Measurements from ENCODE around the gene RORC. TPM values are rescaled to one million over a fixed set of nuclear protein-coding genes. Genes with fewer than 3 reads are reported as not detected.

Gene RORC
- total RNA-seq, 1 donor from 2014 or later, result not detected

DNA sequence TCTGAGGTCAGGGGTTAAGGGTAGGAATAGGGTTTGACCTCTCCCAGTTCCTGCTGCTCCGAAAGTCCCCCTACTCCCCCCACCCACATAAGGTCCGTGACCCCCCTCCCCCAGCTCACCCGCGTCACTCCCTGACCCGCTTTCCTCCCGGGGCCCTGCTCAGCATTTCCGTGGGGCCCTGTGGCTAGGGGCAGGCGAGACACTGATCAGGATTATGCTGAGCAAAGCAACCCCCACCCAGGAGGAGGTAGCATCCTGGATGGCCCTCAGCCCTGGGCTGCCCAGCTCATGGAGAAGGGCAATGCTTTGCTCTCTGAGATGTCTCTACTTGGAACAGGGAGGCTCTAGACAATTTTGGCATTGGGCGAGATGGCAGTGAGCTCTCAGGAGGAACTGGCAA, 3.7 kb downstream of the RORC start:
- Mint-ChIP-seq H3K9me3 (ENCODE audit: low read depth) (no peaks in the 10 kb centered on the region), H3K27me3 (ENCODE audit: low read depth) (peaks cover 12% of the 10 kb centered on the region), H3K27ac (ENCODE audit: unreplicated experiment) (no peak overlapping the region), H3K4me1 (ENCODE audit: low read depth) (peaks cover 10% of the 10 kb centered on the region), H3K4me3 (ENCODE audit: unreplicated experiment) (no peak overlapping the region), H3K36me3 (ENCODE audit: low read depth) (no peaks in the 10 kb centered on the region)
- DNase-seq (ENCODE audit: low spot score), result no peak
- TF ChIP-seq, protein P1, sequence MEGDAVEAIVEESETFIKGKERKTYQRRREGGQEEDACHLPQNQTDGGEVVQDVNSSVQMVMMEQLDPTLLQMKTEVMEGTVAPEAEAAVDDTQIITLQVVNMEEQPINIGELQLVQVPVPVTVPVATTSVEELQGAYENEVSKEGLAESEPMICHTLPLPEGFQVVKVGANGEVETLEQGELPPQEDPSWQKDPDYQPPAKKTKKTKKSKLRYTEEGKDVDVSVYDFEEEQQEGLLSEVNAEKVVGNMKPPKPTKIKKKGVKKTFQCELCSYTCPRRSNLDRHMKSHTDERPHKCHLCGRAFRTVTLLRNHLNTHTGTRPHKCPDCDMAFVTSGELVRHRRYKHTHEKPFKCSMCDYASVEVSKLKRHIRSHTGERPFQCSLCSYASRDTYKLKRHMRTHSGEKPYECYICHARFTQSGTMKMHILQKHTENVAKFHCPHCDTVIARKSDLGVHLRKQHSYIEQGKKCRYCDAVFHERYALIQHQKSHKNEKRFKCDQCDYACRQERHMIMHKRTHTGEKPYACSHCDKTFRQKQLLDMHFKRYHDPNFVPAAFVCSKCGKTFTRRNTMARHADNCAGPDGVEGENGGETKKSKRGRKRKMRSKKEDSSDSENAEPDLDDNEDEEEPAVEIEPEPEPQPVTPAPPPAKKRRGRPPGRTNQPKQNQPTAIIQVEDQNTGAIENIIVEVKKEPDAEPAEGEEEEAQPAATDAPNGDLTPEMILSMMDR (IDR thresholded peaks at IDR 0.05), result no peak

DNA sequence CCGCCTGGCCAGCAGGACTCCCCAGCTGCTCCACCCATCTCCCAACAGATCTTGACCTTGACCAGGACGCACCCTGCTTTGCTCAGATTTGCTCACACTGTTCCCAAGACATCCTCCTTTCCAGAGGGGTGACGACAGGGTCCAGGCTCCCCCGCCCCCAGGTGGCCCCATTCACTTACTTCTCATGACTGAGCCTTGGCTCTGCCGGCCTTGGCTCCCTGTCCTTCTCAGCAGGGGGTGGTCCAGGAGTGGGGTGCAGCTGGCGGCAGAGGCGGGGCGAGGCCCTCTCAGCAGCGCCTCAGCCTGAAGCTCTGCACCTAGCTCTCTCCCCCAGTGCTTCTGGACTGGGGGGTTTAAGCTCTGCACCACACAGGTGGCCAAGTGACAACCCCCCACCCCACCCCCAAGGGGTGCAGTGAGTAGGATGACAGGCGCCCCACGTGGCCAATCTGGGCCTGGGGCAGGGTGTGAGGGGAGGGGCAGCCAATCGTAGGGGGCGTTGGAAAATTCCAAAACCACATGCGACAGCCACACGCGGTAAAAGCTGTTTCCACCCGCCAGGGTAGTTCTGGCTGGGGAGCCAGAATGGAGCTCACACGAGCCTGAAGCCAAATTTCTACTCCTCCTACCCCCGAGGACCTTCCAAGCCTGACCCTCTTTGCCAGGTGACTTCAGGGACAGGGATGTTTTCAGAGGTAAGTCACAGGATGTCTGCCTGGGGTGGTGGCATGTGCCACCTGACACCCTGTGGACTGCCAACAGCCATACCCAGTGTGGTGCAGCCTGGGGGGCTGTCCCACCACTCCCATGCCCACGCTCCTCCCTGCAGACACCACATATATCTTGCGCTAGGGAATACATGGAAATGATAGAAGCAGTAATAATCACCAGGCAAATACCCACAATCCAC, 5.6 kb downstream of the RORC start:
- Mint-ChIP-seq H3K27ac (ENCODE audit: unreplicated experiment) (no peak overlapping the region), H3K9me3 (ENCODE audit: low read depth) (no peaks in the 10 kb centered on the region), H3K27me3 (ENCODE audit: low read depth) (peaks cover 11% of the 10 kb centered on the region), H3K4me1 (ENCODE audit: low read depth) (peaks cover 10% of the 10 kb centered on the region), H3K36me3 (ENCODE audit: low read depth) (no peaks in the 10 kb centered on the region), H3K4me3 (ENCODE audit: unreplicated experiment) (no peak overlapping the region)
- no peak for DNase-seq (ENCODE audit: low spot score)
- TF ChIP-seq, protein P1 (IDR thresholded peaks at IDR 0.05), result no peak

DNA sequence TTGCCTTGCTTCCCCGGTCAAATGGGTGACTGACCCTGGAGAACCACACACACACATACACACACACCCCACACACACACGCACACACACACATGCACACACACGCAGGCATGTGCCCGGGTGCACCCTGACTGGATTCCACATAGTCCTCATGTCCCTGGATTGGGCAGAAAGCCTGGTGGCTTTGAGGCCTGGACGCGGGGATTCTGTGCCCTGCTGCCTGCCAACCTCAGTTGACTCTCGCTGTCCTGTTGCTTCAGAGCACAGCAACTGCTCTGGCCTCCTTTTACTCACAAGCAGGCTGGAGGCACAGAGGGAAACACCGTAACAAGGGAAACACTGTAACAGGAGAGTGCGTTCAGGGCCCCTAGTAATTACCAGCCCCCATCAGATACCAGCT, 6.4 kb downstream of the RORC start:
- Mint-ChIP-seq H3K27me3 (ENCODE audit: low read depth) (peaks cover 11% of the 10 kb centered on the region), H3K36me3 (ENCODE audit: low read depth) (no peaks in the 10 kb centered on the region), H3K27ac (ENCODE audit: unreplicated experiment) (no peak overlapping the region), H3K4me1 (ENCODE audit: low read depth) (peaks cover 10% of the 10 kb centered on the region), H3K4me3 (ENCODE audit: unreplicated experiment) (no peak overlapping the region), H3K9me3 (ENCODE audit: low read depth) (no peaks in the 10 kb centered on the region)
- DNase-seq (ENCODE audit: low spot score), result no peak
- TF ChIP-seq, protein P1 (IDR thresholded peaks at IDR 0.05), result no peak

DNA sequence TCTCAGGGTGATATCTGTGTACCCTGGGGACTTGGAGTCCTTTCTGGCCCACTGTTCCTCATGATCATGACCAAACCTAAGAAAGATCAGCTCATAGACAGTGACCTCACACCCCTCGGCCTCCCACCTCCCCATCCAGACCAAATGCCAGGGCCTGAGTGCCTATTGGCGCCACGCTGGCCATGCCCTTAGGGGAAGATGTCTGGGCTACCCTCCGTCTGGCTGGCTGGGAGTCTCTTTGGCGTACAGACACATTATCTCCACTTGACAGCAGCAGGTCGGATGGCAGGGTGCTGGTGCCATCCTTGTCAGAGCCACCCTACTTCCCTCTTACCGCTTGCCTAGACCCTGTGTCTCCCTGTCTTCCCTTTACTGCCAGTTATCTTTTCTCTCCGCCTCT, 8.4 kb downstream of the RORC start:
- DNase-seq (ENCODE audit: low spot score), result no peak
- Mint-ChIP-seq H3K27me3 (ENCODE audit: low read depth) (peaks cover 7% of the 10 kb centered on the region), H3K36me3 (ENCODE audit: low read depth) (no peaks in the 10 kb centered on the region), H3K27ac (ENCODE audit: unreplicated experiment) (no peak overlapping the region), H3K4me1 (ENCODE audit: low read depth) (no peaks in the 10 kb centered on the region), H3K4me3 (ENCODE audit: unreplicated experiment) (no peak overlapping the region), H3K9me3 (ENCODE audit: low read depth) (no peaks in the 10 kb centered on the region)
- TF ChIP-seq, protein P1 (IDR thresholded peaks at IDR 0.05), result no peak

DNA sequence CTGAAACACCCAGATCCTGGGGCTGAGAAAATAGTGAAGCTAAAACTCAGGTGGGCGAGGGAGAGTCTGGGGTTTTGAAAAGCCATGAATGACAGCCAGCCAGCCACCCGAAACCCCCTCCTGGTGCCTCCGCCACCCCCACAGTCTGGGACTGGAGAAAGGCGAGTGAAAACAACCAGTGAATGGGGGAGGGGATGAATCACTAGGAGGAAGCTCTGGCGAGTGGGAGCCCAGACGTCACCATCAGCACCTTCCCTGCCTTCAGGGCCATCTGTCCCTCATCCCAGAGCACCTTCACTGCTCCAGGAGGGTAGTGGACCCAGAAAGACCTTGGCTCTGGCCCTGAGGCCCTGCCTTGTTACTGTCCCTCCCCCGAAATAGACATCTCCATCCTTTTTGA, 9.2 kb downstream of the RORC start:
- Mint-ChIP-seq H3K27me3 (ENCODE audit: low read depth) (peaks cover 7% of the 10 kb centered on the region), H3K4me3 (ENCODE audit: unreplicated experiment) (no peak overlapping the region), H3K9me3 (ENCODE audit: low read depth) (no peaks in the 10 kb centered on the region), H3K36me3 (ENCODE audit: low read depth) (no peaks in the 10 kb centered on the region), H3K27ac (ENCODE audit: unreplicated experiment) (no peak overlapping the region), H3K4me1 (ENCODE audit: low read depth) (no peaks in the 10 kb centered on the region)
- DNase-seq (ENCODE audit: low spot score), result no peak
- TF ChIP-seq, protein P1 (IDR thresholded peaks at IDR 0.05), result no peak

Data from chondrocyte (in vitro differentiated cells).